Right lobe of liver (tissue), 6 donors: Measurements from ENCODE around the gene ARHGEF37. TPM values are rescaled to one million over a fixed set of nuclear protein-coding genes. Genes with fewer than 3 reads are reported as not detected.

Experiments used
- ATAC-seq, 4 donors: fragments of 200-7000 bp; cut with Tn5 transposase; one replicate each; pipeline ENCODE4 v1.9.1; 2020; ENCODE audit warnings: mild to moderate bottlenecking in 4 of 4, moderate library complexity in 4 of 4
- DNase-seq, 3 donors: peaks; one replicate each; pipeline ENCODE4 v3.0.0-alpha.2; 2020
- H3K27ac ChIP-seq, 3 donors: fragments of 200-600 bp; one replicate each; pipeline ENCODE4 v1.8.0; 2022
- H3K27me3 ChIP-seq, 2 donors: fragments of 200-600 bp; one replicate each; pipeline ENCODE4 v1.8.0; 2022
- H3K36me3 ChIP-seq, 4 donors: fragments of 200-600 bp; sonication (generic) in 1 of 4; one replicate each; pipeline versions ENCODE4 v1.5.1 to v1.8.0; 2017 to 2022; ENCODE audit warnings: control low read depth in 1 of 4
- H3K4me1 ChIP-seq, 4 donors: fragments of 200-600 bp; sonication (generic) in 1 of 4; one replicate each; pipeline versions ENCODE4 v1.5.1 to v1.8.0; 2017 to 2022; ENCODE audit warnings: control low read depth in 1 of 4
- H3K4me3 ChIP-seq, 3 donors: fragments of 200-600 bp; one replicate each; pipeline ENCODE4 v1.8.0; 2022
- H3K9me3 ChIP-seq, 4 donors: fragments of 200-600 bp; sonication (generic) in 1 of 4; one replicate each; pipeline versions ENCODE4 v1.5.1 to v1.8.0; 2017 to 2022; ENCODE audit warnings: control low read depth in 1 of 4
- CTCF ChIP-seq, 4 donors: fragments of 200-600 bp in 3 of 4; fragments of 450-650 bp in 1 of 4; IDR thresholded peaks; one replicate each; pipeline versions ENCODE4 v1.5.1 to v1.8.0; 2016 to 2022; ENCODE audit warnings: antibody characterized with exemption in 4 of 4, mild to moderate bottlenecking in 2 of 4
- POLR2A ChIP-seq: fragments of 450-650 bp; IDR thresholded peaks from one replicate; pipeline ENCODE4 v1.6.1; 2017; ENCODE audit warnings: antibody characterized with exemption, mild to moderate bottlenecking
- WGBS: methylation state at CpG from one replicate; pipeline ENCODE4 v1.1.6; 2018; ENCODE audit warnings: low coverage, low lambda C conversion rate; ENCODE audit not compliant: insufficient coverage; ENCODE audit errors: missing lambda C conversion rate; 5-methylcytosine and 5-hydroxymethylcytosine counted together
- intact Hi-C, 2 donors: fragments of 100-400 bp; cut with DNase I; formaldehyde crosslinking; loops; one replicate each; pipeline versions ENCODE4 v1.11.2 to v1.14.1; 2022
- total RNA-seq, 6 experiments: library from RNA; depleted of rRNA in 2 of 6; stranded (reverse); fragments of >200 nt in 2 of 6; fragmentation: NEBNext Ultra II Directional in 3 of 6; extraction: Animal tissue kit (Norgen Biotek cat#: 25700) in 3 of 6; gene quantifications; one replicate each; pipeline versions ENCODE4 v1.1.0 to v1.2.4, GENCODE V29; 2016 to 2023
- donor health status: DM: no; HTN: yes; CAD: no.
- donor health status: DM: no; HTN: no; CAD: no.
- donor health status: DM: no; HTN: no; CAD: no.
- donor health status: DM: no; HTN: yes; CAD: no.
- donor health status: DM: no; HTN: yes; CAD: no.

Gene ARHGEF37
- total RNA-seq, 6 experiments from 2014 or later = 1.6 to 7.3 (median 2.1) TPM

GRCh38 chr5:149636191-149636860 lies 55.0 kb downstream of the ARHGEF37 start:
- H3K27me3 ChIP-seq = no peaks in the 10 kb centered on the region
- 94% methylated on average over 5 of the region's 5 CpGs for WGBS
- intact Hi-C loops = loop anchor here (5.0 to 10.0 kb wide), 3 partner anchors 191 to 358 kb away; no protein-coding TSS in a partner anchor
- H3K4me3 ChIP-seq = no peak overlapping the region
- peaks cover 0 to 14% (median 6%) of the 10 kb centered on the region in 4 donors for H3K4me1 ChIP-seq
- no peak for TF ChIP-seq POLR2A
- no peak for TF ChIP-seq CTCF (IDR thresholded peaks at IDR 0.05)
- H3K9me3 ChIP-seq = no peaks in the 10 kb centered on the region
- DNase-seq (no peak), ATAC-seq (no peak)
- no peak overlapping the region for H3K27ac ChIP-seq
- no peaks in the 10 kb centered on the region for H3K36me3 ChIP-seq

- no peak overlapping the region for H3K27ac ChIP-seq
- TF ChIP-seq POLR2A = no peak
- TF ChIP-seq CTCF (IDR thresholded peaks at IDR 0.05) = peak; percentile 75 to 88 (median 84)
- H3K4me1 ChIP-seq = peaks cover 0 to 14% (median 6%) of the 10 kb centered on the region in 4 donors
- intact Hi-C loops = loop anchor here (5.0 to 10.0 kb wide), 3 partner anchors 190 to 358 kb away; no protein-coding TSS in a partner anchor
- WGBS = 100% methylated on average over 2 of the region's 6 CpGs
- no peaks in the 10 kb centered on the region for H3K36me3 ChIP-seq
- H3K4me3 ChIP-seq = no peak overlapping the region
- ATAC-seq (peak; percentile 67 to 79 (median 74)), DNase-seq (peak; percentile 62 to 84 (median 80))
- H3K9me3 ChIP-seq = no peaks in the 10 kb centered on the region
- H3K27me3 ChIP-seq = no peaks in the 10 kb centered on the region
Measured at GRCh38 chr5:149636861-149637246, 55.6 kb downstream of the ARHGEF37 start.

- WGBS = 90% methylated on average over 2 of the region's 5 CpGs
Measured at GRCh38 chr5:149638136-149638535, 56.8 kb downstream of the ARHGEF37 start.

GRCh38 chr5:149638546-149639241 lies 57.4 kb downstream of the ARHGEF37 start:
- TF ChIP-seq CTCF (IDR thresholded peaks at IDR 0.05) = no peak
- no peak for TF ChIP-seq POLR2A
- peaks cover 0 to 14% (median 6%) of the 10 kb centered on the region in 4 donors for H3K4me1 ChIP-seq
- no peak overlapping the region for H3K4me3 ChIP-seq
- ATAC-seq (no peak), DNase-seq (no peak)
- H3K27me3 ChIP-seq = no peaks in the 10 kb centered on the region
- intact Hi-C loops = loop anchor here (5.0 to 10.0 kb wide), 3 partner anchors 189 to 356 kb away; no protein-coding TSS in a partner anchor
- H3K36me3 ChIP-seq = no peaks in the 10 kb centered on the region
- WGBS = 80% methylated on average over 1 of the region's 9 CpGs
- H3K9me3 ChIP-seq = no peaks in the 10 kb centered on the region
- no peak overlapping the region for H3K27ac ChIP-seq

More at GRCh38 chr5:149638136-149638535, 56.8 kb downstream of the ARHGEF37 start:
- no peak overlapping the region for H3K27ac ChIP-seq
- ATAC-seq (no peak), DNase-seq (no peak)
- intact Hi-C loops = loop anchor here (5.0 to 10.0 kb wide), 3 partner anchors 189 to 357 kb away; no protein-coding TSS in a partner anchor
- no peaks in the 10 kb centered on the region for H3K27me3 ChIP-seq
- H3K36me3 ChIP-seq = no peaks in the 10 kb centered on the region
- H3K4me1 ChIP-seq = peaks cover 0 to 14% (median 6%) of the 10 kb centered on the region in 4 donors
- H3K4me3 ChIP-seq = no peak overlapping the region
- no peaks in the 10 kb centered on the region for H3K9me3 ChIP-seq
- TF ChIP-seq CTCF (IDR thresholded peaks at IDR 0.05) (no peak), POLR2A (no peak)
